GM20431 (cell line): ENCODE results near the gene GPR37.

ENCODE experiments used
- in situ Hi-C: fragments of 300-500 bp; cut with MseI, MboI; formaldehyde crosslinking; loops from one replicate; pipeline ENCODE4 v1.15.0; 2020; ENCODE audit warnings: low sequenced_read_pairs; ENCODE audit not compliant: unreplicated experiment

The GPR37 gene

GRCh38 chr7:124765401-124766352 is at the start of gene GPR37:
GPR37 (minus strand) TSS chr7:124765792; CDS start chr7:124764976, 816 bp downstream.
- in situ Hi-C loops: no loop called here

- in situ Hi-C loops: no loop called here
Measured at GRCh38 chr7:124813994-124814798, 48.6 kb upstream of the GPR37 start.

GRCh38 chr7:124812764-124813163 is 47.2 kb upstream of the GPR37 start:
- in situ Hi-C loops: no loop called here

GRCh38 chr7:124811341-124811740 is 45.7 kb upstream of the GPR37 start:
- in situ Hi-C loops: no loop called here

- in situ Hi-C loops: no loop called here
Measured at GRCh38 chr7:124810605-124811004, 45.0 kb upstream of the GPR37 start.

- in situ Hi-C loops: no loop called here
Measured at GRCh38 chr7:124808206-124808605, 42.6 kb upstream of the GPR37 start.

- in situ Hi-C loops: no loop called here
Measured at GRCh38 chr7:124801330-124801895, 35.8 kb upstream of the GPR37 start.

DNA sequence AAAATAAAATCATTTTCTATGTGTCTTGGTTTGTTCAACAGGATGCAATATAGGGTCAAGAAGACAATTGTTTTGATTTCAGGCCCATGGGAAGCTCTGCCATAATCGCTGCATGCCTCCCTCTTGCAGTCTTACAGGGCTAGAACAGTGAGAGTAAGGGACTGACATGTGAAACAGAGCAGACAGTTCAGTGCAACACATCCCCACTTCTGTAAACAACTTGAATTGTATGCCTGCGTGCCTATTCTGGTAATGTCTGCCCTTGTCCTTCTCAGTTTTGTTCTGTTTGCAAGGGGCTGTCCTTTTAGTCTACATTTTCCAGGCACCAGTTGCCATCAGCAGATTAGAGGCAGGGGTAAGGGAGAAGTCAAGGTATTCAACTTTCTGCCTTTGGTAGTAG is 34.8 kb upstream of the GPR37 start:
- in situ Hi-C loops: no loop called here

DNA sequence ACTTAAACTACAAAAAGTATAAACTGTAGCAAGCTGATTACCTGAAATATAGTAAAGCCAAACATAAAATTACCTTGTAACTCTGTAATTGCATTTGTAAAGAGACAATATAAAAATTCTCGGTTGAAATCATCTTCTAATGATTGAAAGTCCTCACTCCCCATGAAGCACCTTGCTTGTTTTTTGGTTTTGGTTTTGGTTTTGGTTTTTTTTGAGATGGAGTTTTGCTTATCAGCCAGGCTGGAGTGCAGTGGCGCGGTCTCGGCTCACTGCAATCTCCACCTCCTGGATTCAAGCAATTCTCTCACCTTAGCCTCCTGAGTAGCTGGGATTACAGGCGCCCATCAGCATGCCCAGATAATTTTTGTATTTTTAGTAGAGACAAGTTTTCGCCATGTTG is 33.9 kb upstream of the GPR37 start:
- in situ Hi-C loops: loop anchor here (25.0 kb wide), 1 partner anchor 637 kb away; no protein-coding TSS in a partner anchor

DNA sequence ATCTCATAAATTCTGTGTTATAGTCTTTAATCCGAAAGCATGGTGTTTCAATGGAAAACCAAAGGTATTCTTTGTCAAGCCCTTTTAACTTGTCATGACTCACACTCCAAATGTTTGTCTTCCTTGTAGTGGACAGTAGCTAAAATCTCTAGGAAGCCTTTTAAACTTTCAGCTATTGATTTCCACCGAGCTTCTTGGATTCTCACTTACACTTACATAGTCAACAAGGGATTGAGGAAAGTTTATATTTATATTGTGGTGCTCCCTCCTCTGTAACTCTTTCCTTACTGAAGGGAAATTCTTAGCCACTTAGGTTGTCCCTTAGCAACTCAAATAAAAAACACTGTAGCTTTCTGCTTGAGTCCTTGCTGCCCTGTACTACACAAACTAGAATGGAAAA is 31.2 kb upstream of the GPR37 start:
- in situ Hi-C loops: loop anchor here (25.0 kb wide), 1 partner anchor 634 kb away; no protein-coding TSS in a partner anchor

GRCh38 chr7:124792696-124793095 is 27.1 kb upstream of the GPR37 start:
- in situ Hi-C loops: loop anchor here (25.0 kb wide), 1 partner anchor 630 kb away; no protein-coding TSS in a partner anchor

GRCh38 chr7:124792002-124792401 is 26.4 kb upstream of the GPR37 start:
- in situ Hi-C loops: loop anchor here (25.0 kb wide), 1 partner anchor 630 kb away; no protein-coding TSS in a partner anchor

- in situ Hi-C loops: loop anchor here (25.0 kb wide), 1 partner anchor 629 kb away; no protein-coding TSS in a partner anchor
Measured at GRCh38 chr7:124791426-124791825, 25.8 kb upstream of the GPR37 start.

GRCh38 chr7:124790645-124791044 is 25.1 kb upstream of the GPR37 start:
- in situ Hi-C loops: loop anchor here (25.0 kb wide), 1 partner anchor 628 kb away; no protein-coding TSS in a partner anchor

DNA sequence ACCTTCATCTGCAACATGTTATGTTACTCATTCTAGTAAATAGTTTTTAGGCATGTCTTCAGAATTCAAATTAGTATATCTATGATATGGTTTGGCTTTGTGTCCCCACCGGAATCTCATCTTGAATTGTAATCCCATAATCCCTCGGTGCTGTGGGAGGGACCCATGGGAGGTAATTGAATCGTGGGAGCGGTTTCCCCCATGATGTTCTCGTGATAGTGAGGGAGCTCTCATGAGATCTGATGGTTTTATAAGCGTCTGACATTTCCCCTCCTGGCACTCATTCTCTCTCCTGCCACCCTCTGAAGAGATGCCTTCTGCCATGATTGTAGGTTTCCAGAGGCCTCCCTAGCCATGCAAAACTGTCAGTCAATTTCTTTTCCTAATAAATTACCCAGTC is 20.4 kb upstream of the GPR37 start:
- in situ Hi-C loops: loop anchor here (25.0 kb wide), 1 partner anchor 624 kb away; no protein-coding TSS in a partner anchor

GRCh38 chr7:124784879-124785818 is 19.6 kb upstream of the GPR37 start:
- in situ Hi-C loops: loop anchor here (25.0 kb wide), 1 partner anchor 623 kb away; no protein-coding TSS in a partner anchor

- in situ Hi-C loops: loop anchor here (25.0 kb wide), 1 partner anchor 621 kb away; no protein-coding TSS in a partner anchor
Measured at GRCh38 chr7:124783271-124783670, 17.7 kb upstream of the GPR37 start.

DNA sequence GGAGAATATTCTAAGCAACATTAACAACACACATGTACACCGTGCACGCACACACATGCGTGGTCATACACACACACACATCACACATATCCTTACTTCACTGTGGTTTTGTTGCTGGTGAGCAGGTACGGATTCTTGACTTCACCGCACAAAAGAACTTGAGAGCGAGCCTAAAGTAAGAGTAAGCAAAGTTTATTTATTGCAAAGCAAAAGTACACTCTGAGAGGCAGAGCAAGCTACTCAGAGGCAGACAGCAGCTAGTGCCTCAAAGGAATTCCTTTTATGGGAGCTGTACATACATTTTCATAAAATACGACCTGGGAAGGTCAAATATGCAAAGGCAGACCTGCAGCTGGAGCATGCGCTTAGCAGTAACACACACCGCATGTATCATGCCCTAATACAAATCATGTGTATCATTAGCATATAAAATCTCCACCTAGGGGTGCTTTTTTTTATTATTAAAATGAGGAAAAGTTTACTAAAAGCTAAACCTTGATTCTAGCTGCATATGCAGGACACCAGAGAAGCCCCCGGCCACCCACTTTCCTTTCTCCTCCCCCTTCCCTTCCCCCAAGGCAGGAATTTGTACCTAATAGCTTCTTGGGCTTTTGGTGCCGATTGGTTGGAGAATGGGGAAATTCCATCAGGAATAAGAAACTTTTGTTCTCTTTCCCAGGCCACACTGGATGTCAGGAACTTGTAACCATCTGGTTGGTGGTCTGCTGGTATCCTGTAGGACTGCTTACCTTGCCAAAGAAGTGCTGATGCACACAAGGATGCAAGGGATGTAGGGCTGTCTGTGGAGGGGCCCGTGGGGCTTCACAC is 16.5 kb upstream of the GPR37 start:
- in situ Hi-C loops: loop anchor here (25.0 kb wide), 1 partner anchor 620 kb away; no protein-coding TSS in a partner anchor
